ENCODE results near the gene GRK3. TPM values are rescaled to one million over a fixed set of nuclear protein-coding genes. Genes with fewer than 3 reads are reported as not detected.

The GRK3 gene
- total RNA-seq, 1 donor from 2014 or later = 4.0 TPM

- ATAC-seq = no peak
- intact Hi-C loops (cut with DNase I) = no loop called here
- no peak for DNase-seq (ENCODE audit: missing footprints)
Measured at GRCh38 chr22:25757686-25758085, 193.2 kb downstream of the GRK3 start.

- intact Hi-C loops (cut with DNase I) = no loop called here
- no peak for ATAC-seq
- DNase-seq (ENCODE audit: missing footprints) = no peak
Measured at GRCh38 chr22:25758316-25758715, 193.8 kb downstream of the GRK3 start.

- ATAC-seq (no peak), DNase-seq (ENCODE audit: missing footprints) (no peak)
- intact Hi-C loops (cut with DNase I) = no loop called here
Measured at GRCh38 chr22:25759825-25760231, 195.4 kb downstream of the GRK3 start.

GRCh38 chr22:25760294-25760693 lies 195.8 kb downstream of the GRK3 start:
- intact Hi-C loops (cut with DNase I) = no loop called here
- DNase-seq (ENCODE audit: missing footprints) (no peak), ATAC-seq (no peak)

- intact Hi-C loops (cut with DNase I) = no loop called here
- peak; percentile 17 for ATAC-seq
Measured at GRCh38 chr22:25760848-25761595, 196.5 kb downstream of the GRK3 start.

GRCh38 chr22:25762147-25762546 lies 197.7 kb downstream of the GRK3 start:
- intact Hi-C loops (cut with DNase I) = no loop called here
- no peak for DNase-seq (ENCODE audit: missing footprints)
- peak; percentile 66 for ATAC-seq

More at GRCh38 chr22:25760848-25761595, 196.5 kb downstream of the GRK3 start:
- DNase-seq (ENCODE audit: missing footprints) = no peak

GRCh38 chr22:25763239-25763777 lies 198.8 kb downstream of the GRK3 start:
- DNase-seq (ENCODE audit: missing footprints) (no peak), ATAC-seq (no peak)
- intact Hi-C loops (cut with DNase I) = no loop called here

GRCh38 chr22:25764270-25765015 lies 200.0 kb downstream of the GRK3 start:
- no peak for ATAC-seq
- intact Hi-C loops (cut with DNase I) = no loop called here

GRCh38 chr22:25765016-25765367 lies 200.5 kb downstream of the GRK3 start:
- ATAC-seq (no peak), DNase-seq (ENCODE audit: missing footprints) (no peak)
- intact Hi-C loops (cut with DNase I) = no loop called here

More at GRCh38 chr22:25764270-25765015, 200.0 kb downstream of the GRK3 start:
- no peak for DNase-seq (ENCODE audit: missing footprints)

GRCh38 chr22:25765801-25766200 lies 201.3 kb downstream of the GRK3 start:
- no peak for DNase-seq (ENCODE audit: missing footprints)

GRCh38 chr22:25766418-25766817 lies 201.9 kb downstream of the GRK3 start:
- intact Hi-C loops (cut with DNase I) = no loop called here
- ATAC-seq (no peak), DNase-seq (ENCODE audit: missing footprints) (no peak)

More at GRCh38 chr22:25765801-25766200, 201.3 kb downstream of the GRK3 start:
- intact Hi-C loops (cut with DNase I) = no loop called here
- no peak for ATAC-seq

GRCh38 chr22:25770333-25770732 lies 205.9 kb downstream of the GRK3 start:
- intact Hi-C loops (cut with DNase I) = loop anchor here (5.0 to 10.0 kb wide), 2 partner anchors 68 to 554 kb away; no protein-coding TSS in a partner anchor
- ATAC-seq (no peak), DNase-seq (ENCODE audit: missing footprints) (no peak)

- ATAC-seq (no peak), DNase-seq (ENCODE audit: missing footprints) (no peak)
- intact Hi-C loops (cut with DNase I) = loop anchor here (2.0 to 10.0 kb wide), 3 partner anchors 70 to 553 kb away; no protein-coding TSS in a partner anchor
Measured at GRCh38 chr22:25772288-25772687, 207.8 kb downstream of the GRK3 start.

- DNase-seq (ENCODE audit: missing footprints) (no peak), ATAC-seq (no peak)
- intact Hi-C loops (cut with DNase I) = loop anchor here (5.0 to 10.0 kb wide), 2 partner anchors 72 to 550 kb away; no protein-coding TSS in a partner anchor
Measured at GRCh38 chr22:25774575-25775026, 210.1 kb downstream of the GRK3 start.

- intact Hi-C loops (cut with DNase I) = loop anchor here (10.0 kb wide), 1 partner anchor 549 kb away; no protein-coding TSS in a partner anchor
- DNase-seq (ENCODE audit: missing footprints) (no peak), ATAC-seq (no peak)
Measured at GRCh38 chr22:25775531-25775930, 211.1 kb downstream of the GRK3 start.

- DNase-seq (ENCODE audit: missing footprints) = no peak
- no peak for ATAC-seq
- intact Hi-C loops (cut with DNase I) = loop anchor here (10.0 kb wide), 1 partner anchor 547 kb away; no protein-coding TSS in a partner anchor
Measured at GRCh38 chr22:25777411-25777810, 212.9 kb downstream of the GRK3 start.

- intact Hi-C loops (cut with DNase I) = loop anchor here (10.0 kb wide), 1 partner anchor 547 kb away; no protein-coding TSS in a partner anchor
- DNase-seq (ENCODE audit: missing footprints) = no peak
- ATAC-seq = no peak
Measured at GRCh38 chr22:25777870-25778269, 213.4 kb downstream of the GRK3 start.

All from Right ventricle myocardium inferior (tissue), 1 donor.